NAMALWA (cell line): Measurements from ENCODE around the gene OR5I1.
A peak's percentile ranks its signal among the peaks of the same experiment; 100 is the strongest.
"Not testable (repeated sequence)": the region's sequence is repeated elsewhere in the genome, so short reads cannot be mapped to it uniquely, and the experiment has no call there.

Experiments used
- DNase-seq: peaks from one replicate; pipeline ENCODE4 v3.0.0-alpha.2; 2015; ENCODE audit warnings: low spot score

Gene OR5I1

DNA sequence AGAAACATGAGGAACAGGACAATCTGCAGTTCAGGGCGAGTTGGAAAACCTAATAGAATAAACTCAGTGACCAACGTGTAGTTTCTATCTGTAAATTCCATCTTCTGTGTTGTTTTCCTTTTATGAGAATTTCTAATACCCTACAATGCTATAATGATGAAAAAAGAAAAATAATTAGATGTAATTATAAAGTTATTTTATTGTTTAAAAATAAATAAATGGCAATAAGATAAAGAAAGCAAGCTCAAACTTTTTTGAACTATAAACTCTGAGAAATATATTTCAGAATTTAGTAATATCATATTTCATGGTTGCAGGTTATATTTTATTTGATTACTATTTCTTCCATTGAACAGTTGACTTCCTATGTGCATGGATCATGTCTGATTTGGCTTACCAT is at the start of gene OR5I1:
Gene OR5I1 (minus strand): TSS at position 101 of the 400 bp plus-strand sequence. CDS start 0 bp downstream, at position 101.
- no peak for DNase-seq

DNA sequence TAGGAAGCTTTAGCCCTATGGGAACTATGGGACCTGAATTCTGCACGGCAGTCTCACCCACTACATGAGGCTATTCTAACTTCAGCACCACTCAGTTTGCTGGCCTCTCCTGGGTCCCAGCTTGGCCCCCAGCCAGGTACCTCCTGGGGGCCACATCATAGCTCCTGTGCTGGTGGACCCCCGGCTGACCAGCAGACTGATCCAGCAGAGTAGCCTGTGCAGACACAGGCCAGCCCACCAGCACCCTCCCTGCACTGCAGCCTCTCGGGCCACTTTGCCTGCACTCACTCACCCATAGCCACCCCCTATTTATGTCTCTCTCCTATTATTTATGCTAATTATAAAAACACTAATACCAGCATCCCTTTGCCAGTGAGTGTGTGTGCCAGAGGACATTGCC is 34.7 kb upstream of the OR5I1 start:
- DNase-seq, result no peak

DNA sequence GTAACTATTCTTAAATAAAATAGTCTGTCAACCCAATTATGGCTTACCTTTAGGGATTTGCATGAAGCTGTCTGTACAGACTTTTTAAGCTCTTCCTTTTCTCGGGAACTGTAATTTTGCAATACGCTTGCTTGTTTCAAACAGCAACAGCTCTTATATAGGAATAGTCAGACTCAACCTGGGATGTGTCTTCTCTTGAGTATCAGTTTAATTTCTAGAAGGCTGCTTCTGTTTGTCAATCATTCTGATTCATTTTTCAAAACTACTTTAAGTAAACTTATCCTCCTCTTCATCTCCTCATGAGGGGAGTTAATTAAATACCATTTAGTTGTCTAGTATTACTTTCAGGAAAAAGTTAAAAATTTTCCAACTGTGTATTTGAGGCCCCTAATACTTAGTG is 33.6 kb upstream of the OR5I1 start, which contains the start of gene OR10AG1:
Gene OR10AG1 (minus strand): TSS at position 101 of the 400 bp plus-strand sequence. CDS start 38 bp downstream, at position 63.
- DNase-seq, result no peak

DNA sequence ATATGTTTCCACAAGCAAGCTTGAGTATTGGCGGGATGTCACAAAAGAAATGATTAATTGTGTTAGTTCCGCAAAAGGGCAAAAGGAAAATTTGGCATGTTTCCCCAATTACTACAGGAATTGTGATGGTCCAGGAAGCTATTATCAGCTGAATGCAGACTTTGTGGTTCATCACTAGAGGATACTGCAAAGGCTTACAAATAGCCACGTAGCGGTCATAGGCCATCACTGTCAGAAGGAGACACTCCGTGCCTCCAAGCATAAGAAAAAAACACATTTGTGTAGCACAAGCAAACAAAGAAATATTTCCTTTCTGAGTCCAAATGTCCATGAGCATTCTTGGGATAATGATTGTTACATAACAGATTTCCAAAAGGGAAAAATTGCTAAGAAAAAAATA is 31.7 kb upstream of the OR5I1 start:
- DNase-seq, result no peak

DNA sequence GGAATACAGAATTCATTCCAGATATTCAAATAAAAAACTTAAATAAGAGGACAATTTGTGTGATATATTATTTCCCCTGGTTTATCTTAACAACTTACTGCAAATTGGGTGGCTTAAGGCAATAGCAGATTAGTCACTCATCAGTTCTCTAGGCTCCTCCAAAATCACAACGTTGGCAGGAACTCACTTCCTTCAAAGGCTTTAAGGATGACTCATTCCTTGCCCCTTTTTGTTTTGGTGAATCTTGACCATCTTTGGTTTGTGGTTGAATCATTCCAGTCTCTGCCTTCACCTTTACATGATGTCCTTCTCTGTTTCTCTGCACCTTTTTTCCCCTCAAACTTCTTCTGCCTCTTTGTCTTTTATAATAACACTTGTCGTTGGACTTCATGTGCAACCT is 30.2 kb upstream of the OR5I1 start:
- no peak for DNase-seq

DNA sequence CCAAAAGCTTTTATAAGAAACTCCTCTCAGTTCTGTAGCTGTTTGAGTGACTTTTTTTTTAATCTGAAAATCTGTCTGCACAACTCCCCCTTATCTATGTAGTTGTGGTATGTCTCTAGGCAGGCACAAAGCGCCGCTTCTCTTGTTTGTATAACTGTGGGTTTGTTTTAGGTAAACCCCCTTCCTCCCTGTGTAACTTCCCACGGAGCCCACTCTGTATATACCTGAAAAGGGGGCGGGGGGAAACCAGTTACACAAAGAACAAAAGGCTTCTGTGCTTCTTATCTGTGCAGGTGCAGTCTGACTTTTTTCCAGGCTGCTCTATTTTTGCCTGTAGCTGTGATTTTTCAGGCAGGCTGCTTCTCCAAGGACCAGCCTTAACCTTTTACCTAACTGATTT is 20.3 kb upstream of the OR5I1 start:
- DNase-seq, result no peak

DNA sequence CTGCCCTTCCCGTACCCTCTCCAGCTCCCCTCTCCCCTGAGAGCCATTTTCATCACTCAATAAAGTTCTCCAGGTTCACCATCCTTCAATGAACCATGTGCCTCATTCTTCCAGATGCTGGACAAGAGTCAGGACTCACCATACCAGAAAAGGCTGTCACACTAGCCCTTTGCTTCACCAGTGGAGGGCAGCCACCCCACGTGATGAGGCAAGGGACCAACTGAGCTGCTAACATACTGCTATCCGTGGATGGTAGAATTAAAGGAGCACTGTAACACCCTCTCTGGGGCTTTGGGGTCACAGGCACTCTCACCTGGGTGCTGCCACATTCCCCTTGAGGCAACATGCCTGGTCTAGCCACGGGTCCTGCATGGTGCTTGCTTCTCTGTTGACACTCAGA is 13.1 kb upstream of the OR5I1 start:
- no peak for DNase-seq

DNA sequence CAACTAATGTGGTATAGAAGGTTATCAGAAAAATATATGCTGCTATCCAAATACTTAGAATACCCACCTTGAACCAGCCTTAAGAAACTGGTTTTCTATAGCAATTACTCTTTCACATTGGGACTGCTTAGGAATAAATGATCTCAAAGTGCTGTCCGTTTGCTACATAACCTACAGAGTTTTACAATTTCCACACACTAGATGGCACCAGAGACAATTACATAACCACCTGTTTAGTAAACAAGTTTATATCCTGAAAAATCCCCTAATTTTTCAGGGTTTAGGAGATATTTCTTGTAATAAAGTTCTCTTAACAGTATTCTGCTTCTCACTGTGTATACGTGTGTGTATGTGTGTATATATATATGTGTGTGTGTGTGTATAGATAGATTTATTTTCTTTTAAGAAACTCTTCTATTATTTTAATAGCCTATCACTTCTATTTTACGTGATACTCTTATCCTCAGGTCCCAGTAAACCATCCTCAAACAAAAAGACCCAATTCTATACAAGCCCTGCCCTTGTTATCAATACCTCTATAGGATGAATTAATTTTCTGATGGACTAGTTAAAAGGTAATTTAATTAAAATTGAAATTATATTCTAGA is 6.7 kb upstream of the OR5I1 start:
- peak; percentile 65 for DNase-seq

DNA sequence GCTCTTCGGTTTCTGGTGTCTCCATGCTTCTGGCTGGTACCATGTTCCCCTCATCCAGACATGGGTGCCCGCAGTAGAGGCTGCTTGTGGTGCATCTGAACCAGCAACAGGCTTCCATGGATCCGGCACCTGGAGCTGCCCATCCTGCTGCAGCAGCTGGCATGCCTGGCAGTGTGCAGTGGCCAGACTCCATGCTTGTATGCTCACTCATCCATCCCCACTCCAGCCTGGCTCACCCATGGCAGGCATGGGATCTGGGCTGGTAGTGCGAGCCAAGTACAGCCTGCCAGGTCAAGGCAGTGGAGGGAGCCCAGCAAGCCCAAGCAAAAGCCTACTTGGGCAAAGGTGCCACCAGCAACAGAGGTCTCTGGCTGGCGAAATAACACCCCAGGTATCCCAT is 15.7 kb downstream of the OR5I1 start:
- DNase-seq, result no peak

DNA sequence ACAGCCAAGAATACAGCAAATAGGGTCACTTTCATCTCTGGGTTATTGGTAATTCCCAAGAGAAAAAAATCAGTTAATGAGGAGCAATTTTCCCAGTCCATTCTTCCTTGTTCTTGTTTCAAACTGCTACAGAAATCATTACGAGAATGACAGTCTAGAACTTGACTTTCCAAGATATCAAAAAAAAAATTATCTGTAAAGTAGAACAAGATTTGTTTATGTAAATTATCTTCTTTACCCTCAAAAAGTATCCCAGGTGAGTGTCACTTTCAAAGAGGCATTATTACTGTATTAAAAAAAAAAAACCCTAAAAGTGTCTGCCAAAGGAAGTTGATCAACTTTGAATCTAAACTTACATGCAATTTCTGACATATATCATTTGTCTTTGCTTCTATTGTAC is 21.7 kb downstream of the OR5I1 start, which contains the start of gene OR5W2:
Gene OR5W2 (minus strand): TSS at position 101 of the 400 bp plus-strand sequence. CDS start 0 bp downstream, at position 101.
- no peak for DNase-seq

DNA sequence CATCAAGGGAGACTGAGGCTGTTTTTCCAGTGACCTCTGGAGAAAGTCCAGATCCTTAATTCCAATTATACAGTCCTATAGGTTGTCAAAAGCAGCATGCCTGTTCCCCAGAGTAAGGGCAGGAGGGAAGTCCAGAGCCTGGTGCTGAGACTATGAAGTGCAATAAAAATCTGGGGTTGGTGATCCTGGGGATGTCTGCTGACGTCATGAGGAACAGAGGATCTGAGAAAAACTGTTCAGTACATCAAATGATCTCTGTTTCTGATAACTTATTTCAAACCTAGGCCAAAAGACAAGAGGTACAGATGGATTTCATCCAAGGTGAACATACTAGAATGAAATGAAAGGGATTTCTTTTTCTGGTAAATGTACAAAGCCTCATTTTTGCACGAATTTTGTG is 33.9 kb downstream of the OR5I1 start:
- no peak for DNase-seq

DNA sequence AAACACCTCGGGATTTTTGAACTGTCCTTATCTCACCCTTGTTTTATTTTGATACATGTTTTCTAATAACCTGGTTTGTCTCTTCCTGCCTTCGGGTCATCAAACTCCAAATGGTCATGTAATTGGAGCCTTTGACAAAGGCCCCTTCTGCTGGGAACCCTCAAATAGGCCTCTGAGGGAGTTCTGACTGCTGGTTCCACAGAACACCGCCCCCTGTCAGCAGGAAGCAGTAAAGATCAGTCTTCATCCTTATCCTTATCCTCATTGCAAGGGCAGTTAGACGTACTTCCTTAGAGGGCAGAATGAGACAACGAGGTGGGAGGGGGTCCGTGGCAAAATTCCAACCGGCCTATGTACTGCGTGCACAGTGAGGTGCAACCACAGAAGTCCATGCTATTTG is 41.0 kb downstream of the OR5I1 start:
- peak; percentile 5 for DNase-seq

DNA sequence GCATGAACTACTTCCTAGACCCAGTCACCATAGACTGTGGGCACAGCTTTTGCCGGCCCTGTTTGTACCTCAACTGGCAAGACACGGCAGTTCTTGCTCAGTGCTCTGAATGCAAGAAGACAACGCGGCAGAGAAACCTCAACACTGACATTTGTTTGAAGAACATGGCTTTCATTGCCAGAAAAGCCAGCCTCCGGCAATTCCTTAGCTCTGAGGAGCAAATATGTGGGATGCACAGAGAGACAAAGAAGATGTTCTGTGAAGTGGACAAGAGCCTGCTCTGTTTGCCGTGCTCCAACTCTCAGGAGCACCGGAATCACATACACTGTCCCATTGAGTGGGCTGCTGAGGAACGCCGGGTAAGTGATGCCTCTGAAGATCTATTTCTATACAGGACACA is 50.7 kb downstream of the OR5I1 start:
- DNase-seq, result not testable (repeated sequence)
